HL-60/S4 treated with retinoic acid at 250 ng/mL for 4 days and 3 days (cell line): ENCODE measurements around the gene DYRK1B.
"Not testable (repeated sequence)": the region's sequence is repeated elsewhere in the genome, so short reads cannot be mapped to it uniquely, and the experiment has no call there.

Experiments
- in situ Hi-C: fragments of 300-500 bp; cut with MboI; formaldehyde crosslinking; loops from 2 replicates; pipeline ENCODE4 v1.7.0; 2022; ENCODE audit warnings: low sequenced_read_pairs

DYRK1B gene

DNA sequence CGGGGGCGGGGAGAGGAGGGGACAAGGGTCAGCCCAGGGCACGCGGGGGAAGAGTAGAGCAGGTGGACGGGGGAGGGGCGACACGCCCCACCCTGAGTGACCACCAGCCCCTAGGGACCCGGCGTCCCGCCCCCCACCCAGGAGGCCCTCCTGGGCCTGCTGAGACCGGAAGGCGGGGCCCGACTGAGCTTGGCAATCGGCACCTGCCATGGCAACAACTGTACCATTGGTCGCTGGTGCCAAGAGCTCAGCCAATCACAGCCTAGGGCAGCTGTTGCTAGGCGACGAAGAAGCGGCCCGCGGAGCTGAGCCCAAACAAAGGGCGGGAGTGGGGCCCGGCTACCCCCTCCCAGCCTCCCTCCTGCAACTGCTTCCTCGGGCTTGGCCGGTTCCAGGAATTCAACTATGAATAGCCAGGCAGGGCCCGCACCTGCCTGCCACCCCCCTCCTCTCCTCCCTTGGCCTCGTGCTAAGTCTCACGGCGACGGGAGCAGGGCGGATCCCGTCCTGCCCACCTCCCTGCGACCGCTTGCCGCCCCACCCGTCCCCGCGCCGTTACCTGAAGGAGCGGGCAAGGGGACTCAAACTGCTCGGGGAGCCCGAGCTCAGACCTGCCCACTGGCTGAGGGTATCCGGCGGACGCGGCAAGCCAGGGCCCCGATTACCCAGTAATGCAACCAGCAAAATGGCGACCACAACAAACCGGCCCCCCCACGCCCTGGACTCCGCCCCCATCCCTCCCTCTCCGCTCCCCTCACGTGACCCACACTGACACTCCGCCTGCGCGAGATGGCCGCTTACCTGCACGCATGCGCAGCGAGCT lies at the start of gene DYRK1B:
Gene DYRK1B, minus strand, starts transcription at position 699 of the 823 bp plus-strand sequence. CDS start 2,295 bp downstream, outside the sequence.
- in situ Hi-C loops: no loop called here

DNA sequence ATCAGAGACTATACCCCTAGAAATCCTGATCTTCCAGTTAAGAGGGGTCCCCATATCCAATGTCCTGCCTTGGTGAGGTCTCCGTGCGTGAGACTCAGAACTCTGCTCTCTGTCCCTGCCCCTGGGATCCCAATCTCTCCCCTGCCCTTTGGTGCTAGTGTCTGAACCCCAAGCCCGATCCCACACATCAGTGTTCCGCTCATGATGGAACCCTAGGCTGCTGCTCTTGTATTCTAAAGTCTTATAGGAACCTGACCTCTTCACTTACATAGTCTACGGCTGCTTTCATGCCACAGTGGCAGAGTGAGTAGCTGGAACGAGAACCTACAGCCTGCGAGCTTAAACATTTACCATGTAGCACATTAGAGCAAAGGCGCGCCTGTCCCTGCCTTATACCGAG lies 48.7 kb upstream of the DYRK1B start:
- in situ Hi-C loops: not testable (repeated sequence)

DNA sequence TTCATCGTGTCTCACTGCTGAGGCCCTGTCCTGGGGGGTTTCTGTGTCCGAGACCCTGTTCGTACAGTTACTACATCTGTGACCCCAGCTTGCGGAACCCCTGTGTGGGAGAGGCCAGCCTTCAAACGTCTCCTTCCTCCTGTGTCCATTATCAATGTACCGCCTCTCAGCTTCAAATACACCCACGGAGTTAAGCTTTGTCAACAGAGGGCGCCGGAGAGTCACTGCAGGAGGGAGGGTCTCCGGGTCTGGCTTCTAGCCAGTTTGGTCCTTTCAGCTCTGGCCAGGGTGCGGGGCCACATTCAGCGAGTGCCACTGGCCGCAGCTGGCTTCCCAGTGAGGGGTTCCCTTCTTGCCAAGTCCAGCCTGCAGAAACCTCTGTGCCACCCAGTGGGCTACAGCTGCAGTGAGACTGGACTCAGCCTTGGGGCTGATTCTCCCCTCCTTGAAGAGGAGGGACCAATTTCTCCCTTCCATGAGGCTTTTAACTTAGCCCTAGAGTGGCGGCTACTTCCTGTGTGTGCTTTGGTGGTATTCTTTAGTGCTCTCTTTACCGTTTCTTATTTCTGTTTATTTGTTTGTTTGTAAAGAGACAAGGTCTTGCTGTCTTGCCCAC lies 47.6 kb upstream of the DYRK1B start:
- in situ Hi-C loops: not testable (repeated sequence)

GRCh38 chr19:39880241-39880640 lies 46.3 kb upstream of the DYRK1B start:
- in situ Hi-C loops: not testable (repeated sequence)

GRCh38 chr19:39879796-39880195 lies 45.8 kb upstream of the DYRK1B start:
- in situ Hi-C loops: not testable (repeated sequence)

GRCh38 chr19:39878866-39879265 lies 44.9 kb upstream of the DYRK1B start:
- in situ Hi-C loops: not testable (repeated sequence)

- in situ Hi-C loops: no loop called here
Observed at GRCh38 chr19:39878398-39878797, 44.4 kb upstream of the DYRK1B start.

GRCh38 chr19:39877982-39878381 lies 44.0 kb upstream of the DYRK1B start:
- in situ Hi-C loops: not testable (repeated sequence)

GRCh38 chr19:39877488-39877887 lies 43.5 kb upstream of the DYRK1B start:
- in situ Hi-C loops: not testable (repeated sequence)

DNA sequence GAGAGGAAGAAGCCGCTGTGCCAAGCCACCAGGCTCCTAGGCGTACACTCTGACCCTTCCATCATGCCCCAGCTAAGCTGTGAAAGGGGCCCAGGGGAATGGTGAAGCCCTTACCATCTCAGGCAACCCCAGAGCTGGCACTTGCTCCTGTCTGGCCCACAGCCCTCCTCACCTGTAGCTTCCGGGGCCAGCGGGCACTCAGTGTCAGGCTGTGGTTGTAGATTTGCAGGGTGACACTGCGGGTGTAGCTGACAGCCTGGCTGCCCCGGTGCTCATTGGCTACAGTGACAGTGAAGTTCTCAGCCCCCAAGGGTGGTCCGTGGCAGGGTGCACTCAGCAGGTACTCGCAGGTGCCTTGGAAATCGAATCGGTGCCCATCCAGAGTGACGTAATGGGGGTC lies 42.5 kb upstream of the DYRK1B start:
- in situ Hi-C loops: not testable (repeated sequence)

- in situ Hi-C loops: not testable (repeated sequence)
Observed at GRCh38 chr19:39875401-39875864, 41.5 kb upstream of the DYRK1B start.

- in situ Hi-C loops: no loop called here
Observed at GRCh38 chr19:39874404-39874803, 40.4 kb upstream of the DYRK1B start.

- in situ Hi-C loops: no loop called here
Observed at GRCh38 chr19:39873385-39873784, 39.4 kb upstream of the DYRK1B start.

DNA sequence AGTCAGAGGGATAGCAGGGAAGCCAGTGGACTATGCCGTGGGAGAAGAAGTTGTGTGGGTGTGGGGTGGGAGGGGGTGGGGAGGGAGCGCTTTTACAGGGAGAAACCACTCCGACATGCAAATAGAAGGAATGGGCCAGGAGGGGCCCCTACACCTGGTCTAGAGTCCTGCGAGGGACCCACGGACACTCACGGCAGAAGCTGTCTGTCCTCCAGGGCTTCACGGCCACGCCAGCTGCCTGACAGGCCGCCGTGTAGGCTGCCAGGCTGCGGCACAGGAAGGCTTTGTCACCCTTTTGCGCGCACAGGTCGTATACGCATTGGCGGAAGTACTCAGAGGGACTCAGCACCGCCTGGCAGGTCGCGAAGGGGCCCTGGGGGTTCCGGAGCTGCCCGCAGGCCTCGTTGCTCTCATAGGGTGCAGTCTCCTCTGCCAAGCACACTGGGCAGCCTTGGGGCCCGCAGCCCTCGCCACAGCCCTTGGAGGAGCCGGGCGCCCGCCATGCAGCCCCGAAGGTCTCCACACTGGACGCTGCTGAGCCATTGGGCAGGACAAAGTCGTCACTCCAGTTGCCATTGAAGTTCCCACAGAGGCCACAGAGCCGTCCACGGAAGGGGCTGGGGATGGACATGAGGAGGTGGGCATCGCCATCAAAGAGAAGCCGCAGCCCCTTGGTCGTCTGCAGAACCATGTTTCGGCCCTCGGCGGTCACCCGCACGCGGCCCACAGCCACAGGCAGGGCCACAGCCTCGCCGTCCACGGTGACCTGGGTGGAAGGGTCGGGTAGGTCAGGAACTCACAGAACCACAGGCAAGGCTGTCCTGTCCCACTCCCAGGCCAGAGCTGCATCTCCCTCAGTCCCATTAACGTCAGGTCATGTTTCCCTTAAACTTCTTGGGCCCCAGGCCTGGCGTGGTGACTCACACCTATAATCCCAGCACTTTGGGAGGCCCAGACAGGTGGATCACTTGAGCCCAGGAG lies 38.2 kb upstream of the DYRK1B start:
- in situ Hi-C loops: no loop called here

GRCh38 chr19:39871362-39871761 lies 37.4 kb upstream of the DYRK1B start:
- in situ Hi-C loops: no loop called here

GRCh38 chr19:39870171-39870971 lies 36.4 kb upstream of the DYRK1B start:
- in situ Hi-C loops: no loop called here

DNA sequence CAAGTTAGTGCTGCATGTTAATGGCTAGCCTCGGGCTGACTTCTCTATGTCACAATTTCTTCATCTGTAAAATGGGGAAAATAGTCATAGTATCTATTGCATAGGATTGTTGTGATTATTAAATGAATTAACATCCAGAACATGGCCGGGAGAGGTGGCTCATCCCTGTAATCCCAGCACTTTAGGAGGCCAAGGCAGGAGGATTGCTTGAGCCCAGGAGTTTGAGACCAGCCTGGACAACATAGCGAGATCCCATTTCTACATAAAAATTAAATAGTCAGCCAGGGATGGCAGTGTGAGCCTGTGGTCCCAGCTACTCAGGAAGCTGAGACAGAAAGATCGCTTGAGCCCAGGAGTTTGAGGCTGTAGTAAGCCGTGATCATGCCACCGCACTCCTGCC lies 34.0 kb upstream of the DYRK1B start:
- in situ Hi-C loops: no loop called here

DNA sequence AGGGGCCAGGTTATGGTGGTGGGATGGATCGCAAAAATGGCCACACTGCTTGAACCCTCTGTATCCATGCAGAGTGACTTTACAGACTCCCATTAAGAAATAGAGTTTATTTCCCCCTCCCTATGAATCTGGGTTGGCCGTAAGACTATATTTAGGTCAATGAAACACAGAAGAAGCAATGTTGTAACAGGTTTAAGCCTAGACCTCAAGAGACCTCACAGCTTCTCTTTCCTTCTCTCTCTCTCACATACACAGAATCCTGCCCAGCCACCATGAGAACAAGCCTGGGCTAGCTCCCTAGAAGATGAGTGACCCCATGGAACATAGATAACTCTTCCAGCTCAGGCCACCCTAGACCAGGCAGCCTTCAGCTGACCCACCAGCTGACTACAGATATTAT lies 33.2 kb upstream of the DYRK1B start:
- in situ Hi-C loops: no loop called here

DNA sequence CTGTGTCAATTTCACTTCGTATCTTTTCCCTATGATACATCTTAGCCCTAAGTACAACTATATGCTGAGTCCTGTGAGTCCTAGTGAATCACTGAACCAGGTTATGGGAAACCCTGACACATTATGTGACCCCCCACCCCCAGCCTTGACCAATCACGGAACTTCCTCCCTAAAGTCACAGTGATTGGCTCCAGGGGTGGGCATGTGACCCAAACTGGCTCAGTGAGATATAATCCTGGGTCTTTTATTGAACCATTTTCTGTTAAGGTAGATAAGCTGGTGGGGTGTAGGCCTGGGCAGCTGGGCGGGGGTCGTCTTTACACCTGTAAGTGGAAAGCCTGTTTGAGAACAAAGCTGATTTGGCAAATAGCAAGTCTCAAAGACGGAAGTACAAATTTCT lies 32.0 kb upstream of the DYRK1B start:
- in situ Hi-C loops: no loop called here

DNA sequence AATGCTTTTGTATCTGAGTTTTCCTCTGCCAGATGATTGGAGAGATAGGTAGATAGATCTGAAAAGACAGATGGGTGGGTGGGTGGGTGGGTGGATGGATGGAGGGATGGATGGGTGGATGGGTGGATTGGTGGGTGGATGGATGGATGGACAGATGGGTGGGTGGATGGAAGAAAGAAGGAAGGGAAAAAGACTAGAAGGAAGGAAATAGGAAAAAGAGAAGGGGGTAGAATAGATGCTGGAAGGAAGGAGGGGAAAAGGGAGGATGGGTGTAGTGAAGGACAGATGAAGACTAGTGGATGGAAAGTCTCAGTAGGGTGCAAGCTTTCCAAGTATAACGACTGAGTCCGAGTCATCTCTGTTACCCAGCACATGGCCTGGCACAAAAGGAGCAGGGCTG lies 31.2 kb upstream of the DYRK1B start:
- in situ Hi-C loops: no loop called here
